ENCODE measurements around the gene ULK2.

DNA sequence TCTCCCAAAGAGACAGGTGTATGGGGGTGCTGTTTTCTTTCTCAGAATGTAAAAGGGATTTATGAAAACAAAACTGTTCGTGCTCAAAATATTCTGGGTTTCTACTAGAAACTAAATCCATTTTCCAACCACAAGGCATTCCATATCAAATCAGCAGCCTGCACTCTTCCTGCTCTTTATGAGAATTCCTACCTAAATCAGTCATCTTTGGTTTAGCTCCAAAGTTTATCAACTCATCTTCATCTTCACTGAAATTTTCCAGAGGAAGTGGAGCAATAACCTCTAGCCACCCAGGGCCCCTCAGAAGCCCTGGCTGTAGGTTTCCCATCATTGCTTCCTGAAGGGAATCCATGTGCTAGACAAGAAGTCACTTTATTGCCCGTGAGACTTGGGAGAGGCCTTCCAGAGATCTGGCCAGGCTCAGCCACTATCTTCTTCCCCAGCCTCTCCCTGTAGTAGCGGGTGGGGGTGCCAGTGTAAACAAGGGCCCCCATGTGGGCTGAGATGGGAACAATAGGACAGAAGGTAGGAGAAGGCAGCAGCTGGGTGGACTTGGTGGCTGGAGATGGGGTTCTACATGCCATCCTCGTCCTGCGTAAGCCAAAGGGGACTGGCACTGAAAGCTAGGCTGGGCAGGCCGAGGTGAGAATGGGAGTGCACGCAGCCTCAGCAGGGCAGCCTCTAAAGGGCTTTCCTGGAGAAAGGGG lies 97.6 kb downstream of the ULK2 start:
- TF ChIP-seq, protein P1, sequence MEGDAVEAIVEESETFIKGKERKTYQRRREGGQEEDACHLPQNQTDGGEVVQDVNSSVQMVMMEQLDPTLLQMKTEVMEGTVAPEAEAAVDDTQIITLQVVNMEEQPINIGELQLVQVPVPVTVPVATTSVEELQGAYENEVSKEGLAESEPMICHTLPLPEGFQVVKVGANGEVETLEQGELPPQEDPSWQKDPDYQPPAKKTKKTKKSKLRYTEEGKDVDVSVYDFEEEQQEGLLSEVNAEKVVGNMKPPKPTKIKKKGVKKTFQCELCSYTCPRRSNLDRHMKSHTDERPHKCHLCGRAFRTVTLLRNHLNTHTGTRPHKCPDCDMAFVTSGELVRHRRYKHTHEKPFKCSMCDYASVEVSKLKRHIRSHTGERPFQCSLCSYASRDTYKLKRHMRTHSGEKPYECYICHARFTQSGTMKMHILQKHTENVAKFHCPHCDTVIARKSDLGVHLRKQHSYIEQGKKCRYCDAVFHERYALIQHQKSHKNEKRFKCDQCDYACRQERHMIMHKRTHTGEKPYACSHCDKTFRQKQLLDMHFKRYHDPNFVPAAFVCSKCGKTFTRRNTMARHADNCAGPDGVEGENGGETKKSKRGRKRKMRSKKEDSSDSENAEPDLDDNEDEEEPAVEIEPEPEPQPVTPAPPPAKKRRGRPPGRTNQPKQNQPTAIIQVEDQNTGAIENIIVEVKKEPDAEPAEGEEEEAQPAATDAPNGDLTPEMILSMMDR (conservative IDR thresholded peaks at IDR 0.05; ENCODE audit: low read length), result no peak
- no peak for TF ChIP-seq EZH2phosphoT487 (IDR thresholded peaks at IDR 0.05; ENCODE audit: borderline replicate concordance)

Data from Loucy (cell line).